HG03378 (cell line): Measurements from ENCODE around the gene HSPB8.

Experiments
- ATAC-seq: cut with Tn5 transposase; IDR thresholded peaks from one replicate; pipeline ENCODE4 v1.9.1; 2021; ENCODE audit warnings: mild to moderate bottlenecking, moderate library complexity; ENCODE audit not compliant: unreplicated experiment

The HSPB8 gene, protein sequence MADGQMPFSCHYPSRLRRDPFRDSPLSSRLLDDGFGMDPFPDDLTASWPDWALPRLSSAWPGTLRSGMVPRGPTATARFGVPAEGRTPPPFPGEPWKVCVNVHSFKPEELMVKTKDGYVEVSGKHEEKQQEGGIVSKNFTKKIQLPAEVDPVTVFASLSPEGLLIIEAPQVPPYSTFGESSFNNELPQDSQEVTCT

DNA sequence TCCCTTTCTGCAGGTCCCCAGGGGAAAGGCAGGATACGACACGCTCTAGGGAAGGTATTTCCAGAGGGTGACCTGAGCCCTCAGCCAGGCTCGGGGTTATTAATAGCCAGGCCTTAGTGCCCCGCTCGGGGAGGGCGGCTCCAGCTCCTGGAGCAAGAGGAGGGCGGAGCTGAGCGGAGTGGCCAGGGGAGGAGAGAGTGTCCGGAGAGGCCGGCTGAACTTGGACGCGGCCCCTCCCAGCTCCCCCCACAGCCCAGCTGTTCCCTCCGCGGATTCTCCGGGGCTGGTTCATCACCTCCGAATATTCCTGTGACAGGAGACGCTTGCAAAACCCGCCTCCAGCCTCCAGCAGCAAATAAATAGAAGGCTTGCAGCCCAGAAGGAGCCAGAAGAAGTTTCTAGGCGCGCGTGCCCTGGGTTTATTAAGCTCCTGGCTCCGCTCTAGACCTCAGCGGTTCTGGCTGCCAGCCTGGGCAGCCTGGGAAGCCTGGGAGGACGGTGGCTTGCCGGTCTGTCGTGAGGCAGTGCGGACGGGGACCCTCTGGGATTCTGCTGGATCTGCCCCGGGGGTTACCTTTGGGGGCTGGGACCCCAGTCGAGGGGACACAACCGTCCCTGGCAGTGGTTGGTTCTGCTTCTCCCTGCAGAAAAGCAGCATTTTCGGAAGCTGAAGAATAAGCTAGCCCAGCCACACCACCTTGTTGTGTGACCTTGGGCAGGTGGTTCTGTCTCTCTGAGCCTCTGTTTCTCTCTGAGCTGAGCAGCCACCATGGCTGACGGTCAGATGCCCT is at the start of gene HSPB8:
Gene HSPB8 (plus strand): TSS at position 388 of the 791 bp plus-strand sequence. CDS start 382 bp downstream, at position 770.
- no peak for ATAC-seq

DNA sequence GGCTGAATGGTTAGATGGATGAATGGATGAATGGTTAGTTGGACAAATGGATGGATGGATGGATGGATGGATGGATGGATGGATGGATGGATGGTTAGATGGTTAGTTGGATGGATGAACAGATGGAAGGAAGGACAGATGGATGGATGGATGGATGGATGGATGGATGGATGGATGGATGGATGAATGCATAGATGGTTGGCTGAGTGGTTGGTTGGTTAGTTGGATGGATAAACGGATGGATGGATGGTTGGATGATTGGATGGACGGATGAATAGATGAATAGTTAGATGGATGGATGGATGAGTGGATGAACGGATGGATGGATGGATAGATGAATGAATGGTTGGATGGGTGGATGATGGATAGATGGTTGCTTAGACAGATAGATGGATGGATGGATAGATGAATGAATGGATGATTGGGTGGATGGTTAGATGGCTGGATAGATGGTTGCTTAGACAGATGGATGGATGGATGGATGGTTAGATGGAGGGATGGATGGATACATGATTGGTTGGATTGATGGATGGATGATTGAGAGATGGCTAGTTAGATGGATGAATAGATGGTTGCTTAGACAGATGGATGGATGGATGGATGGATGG is 48.8 kb upstream of the HSPB8 start:
- no peak for ATAC-seq

DNA sequence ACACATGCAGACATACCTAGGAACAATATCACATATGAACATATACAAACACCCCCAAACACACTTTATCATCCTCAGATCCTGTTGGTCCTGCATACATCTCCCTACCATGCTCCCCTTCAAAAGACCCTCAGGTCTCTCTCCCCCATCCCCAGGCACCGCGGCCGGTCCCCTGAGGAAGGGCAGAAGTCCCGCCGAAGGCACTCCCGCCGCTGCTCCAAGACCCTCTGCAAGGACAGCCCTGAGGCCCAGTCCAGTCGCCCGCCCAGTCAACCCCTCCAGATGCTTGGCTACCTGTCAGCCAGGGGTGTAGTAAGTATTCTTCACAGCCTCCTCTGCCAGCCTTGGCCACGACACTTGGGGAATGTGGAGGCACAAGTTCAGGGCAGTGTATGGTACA is 48.2 kb upstream of the HSPB8 start:
- ATAC-seq, result no peak

DNA sequence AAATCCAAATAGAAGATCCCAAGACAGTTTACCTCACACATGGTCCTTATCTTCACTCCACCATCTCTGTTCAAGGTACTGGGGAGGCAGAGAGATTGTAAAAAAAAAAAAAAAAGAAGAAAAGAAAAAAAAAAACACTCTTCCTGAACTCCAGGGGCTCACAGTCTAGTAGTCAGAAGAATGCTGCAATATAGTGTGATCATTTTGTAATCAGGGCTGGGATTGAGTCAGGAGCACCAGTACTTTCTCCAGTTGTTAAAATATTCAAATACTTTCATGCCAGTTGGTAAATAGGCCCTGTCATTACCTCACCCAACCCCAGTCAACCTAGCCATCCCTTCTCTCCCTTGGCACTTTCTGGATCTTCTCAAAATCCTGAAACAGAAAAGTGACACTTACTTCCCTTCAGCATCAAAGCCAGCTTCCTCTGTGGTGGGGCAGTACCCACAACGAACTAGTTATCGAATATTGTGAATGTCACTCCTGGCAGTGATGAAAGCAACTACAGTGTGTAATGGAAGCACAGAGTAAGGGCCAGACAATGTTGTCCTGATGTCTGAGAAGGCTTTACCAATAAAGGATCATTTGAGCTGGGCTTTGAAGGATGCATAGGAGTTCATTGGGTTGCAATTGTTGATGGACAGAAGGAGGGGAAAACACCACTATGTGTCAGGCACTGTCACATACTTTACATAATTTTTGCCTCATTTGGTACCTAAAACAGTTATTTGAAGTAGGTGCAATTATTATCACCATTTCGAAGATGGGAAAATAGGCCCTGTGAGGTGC is 44.3 kb upstream of the HSPB8 start:
- ATAC-seq, result no peak

DNA sequence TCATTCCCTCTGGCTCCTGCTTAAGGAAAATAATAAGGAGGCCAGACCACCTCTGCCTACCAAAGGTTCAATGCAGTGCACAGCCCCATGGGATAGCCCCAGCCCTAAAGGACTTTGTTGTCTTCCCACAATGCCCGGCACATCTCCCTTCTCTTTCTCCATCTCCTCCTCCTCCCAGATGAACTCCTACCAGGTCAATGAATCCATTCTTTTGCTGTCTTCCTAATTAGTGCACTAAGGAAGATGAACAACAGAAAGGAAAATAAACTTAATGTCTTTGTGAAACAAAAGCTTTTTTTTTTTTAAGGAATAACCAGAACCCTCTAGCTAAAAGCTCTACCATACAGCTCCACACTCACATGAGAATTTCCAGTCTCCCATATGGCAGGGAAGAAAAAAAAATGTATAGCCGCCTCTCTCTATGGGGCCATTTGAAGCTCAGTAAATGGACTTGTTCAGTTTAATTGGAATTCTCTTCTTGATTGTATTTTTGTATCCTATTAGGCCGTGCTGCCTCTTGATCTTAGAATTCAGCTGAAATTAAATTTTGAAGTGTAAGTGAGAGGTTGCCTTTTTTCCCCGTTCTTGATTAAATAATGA is 41.8 kb upstream of the HSPB8 start:
- no peak for ATAC-seq

DNA sequence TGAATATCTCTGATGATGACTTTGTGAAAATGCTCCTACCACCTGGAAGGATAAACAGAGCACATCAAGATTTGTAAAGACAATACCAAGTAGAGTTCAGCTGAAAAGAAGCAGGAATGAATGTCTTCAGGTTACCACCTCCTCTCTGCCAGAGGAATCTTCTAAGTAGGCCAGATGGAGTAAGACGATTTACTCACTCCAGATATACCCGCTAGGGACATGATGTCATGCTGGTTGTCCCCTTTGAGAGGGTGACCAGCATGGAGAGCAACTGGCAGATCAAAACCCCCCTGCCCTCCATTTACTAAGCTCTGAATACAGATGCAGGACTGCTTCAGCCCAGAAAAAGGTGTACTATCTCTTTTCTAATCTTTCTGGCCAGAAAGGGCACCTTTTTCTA is 39.3 kb upstream of the HSPB8 start:
- no peak for ATAC-seq

DNA sequence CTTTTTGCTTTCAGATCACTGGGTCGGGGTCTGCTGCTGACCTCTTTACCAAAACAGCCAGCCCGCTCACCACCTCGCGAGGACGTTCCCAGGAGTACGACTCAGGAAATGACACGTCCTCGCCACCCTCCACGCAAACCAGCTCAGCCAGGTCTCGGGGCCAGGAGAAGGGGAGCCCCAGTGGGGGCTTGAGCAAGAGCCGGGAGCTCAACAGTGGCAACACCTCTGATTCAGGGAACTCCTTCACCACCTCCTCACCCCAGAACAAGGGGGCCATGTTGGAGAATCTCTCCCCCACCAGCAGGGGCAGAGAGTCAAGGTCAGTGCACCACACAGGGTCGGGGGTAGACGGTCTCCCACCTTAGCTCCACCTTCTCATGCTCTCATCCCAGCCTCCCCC is 33.4 kb upstream of the HSPB8 start:
- no peak for ATAC-seq

DNA sequence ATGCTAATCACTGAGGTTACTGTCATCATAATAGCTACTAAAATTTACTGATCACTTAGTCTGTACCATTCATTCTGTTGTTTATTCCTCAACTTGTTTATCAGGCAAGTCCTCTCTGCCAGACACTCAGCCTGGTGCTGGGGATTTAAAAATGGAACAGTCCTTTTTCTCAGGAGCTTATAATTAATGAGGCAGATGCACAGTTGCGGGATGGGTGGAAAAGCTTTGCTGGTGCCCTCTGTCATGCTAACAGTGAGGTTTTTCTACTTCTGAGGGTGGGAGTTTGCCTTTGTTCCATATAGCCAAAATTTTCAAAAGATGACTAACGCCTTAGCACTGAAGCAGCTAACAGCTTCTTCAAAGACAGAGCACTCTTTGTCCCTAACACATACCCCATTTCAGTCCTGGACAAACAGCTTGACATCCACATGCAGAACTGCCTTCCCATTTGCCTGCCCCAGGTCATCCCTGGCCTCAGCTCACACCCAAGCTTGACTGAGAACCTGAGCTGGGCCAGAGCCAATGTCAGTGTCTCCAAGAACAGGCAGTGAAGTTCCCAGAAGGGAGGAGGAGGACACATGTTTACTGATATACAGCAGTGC is 30.8 kb upstream of the HSPB8 start:
- ATAC-seq, result no peak

DNA sequence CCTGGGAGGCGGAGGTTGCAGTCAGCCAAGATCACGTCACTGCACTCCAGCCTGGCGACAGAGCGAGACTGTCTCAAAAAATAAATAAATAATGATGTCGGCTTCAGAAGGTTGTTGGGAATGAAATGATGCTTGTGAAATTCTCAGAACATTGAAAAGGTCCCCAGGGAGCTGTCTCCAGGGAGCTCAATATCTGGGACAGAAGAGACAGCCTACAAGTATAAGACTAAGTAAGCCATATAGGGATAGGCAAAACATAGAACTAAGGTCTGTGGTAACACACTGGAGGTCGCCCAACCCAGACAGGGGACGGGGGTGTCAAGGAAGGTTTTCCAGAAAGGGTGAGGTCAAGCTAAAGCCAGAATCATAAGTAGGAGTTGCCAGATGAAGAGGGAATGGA is 29.5 kb upstream of the HSPB8 start:
- ATAC-seq, result no peak

DNA sequence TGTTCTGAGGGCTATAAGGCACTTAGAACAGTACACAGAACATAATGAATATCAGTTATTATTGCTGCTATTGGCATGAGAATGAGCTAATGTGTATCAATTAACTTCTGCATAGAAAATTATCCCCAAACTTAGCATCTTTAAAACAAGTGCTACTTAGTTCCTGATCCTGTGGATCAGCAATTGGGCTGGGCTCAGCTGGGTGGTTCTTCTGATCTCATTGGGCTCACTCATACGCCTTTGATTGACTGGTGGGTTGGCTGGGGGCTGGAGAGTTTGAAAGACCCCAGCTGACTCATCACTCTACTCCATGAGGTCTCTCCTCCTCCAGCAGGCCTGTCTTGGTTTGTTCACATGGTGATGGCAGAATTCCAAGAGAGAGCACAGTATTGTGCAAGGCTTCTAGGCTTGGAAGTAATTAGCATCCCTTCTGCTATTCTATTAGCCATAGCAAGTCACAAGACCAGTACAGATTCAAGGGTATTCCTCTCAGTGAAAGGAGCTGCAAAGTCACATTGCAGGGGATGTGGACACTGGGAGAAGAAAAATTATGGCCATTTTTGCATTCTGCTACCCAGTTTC is 27.2 kb upstream of the HSPB8 start:
- ATAC-seq, result no peak

DNA sequence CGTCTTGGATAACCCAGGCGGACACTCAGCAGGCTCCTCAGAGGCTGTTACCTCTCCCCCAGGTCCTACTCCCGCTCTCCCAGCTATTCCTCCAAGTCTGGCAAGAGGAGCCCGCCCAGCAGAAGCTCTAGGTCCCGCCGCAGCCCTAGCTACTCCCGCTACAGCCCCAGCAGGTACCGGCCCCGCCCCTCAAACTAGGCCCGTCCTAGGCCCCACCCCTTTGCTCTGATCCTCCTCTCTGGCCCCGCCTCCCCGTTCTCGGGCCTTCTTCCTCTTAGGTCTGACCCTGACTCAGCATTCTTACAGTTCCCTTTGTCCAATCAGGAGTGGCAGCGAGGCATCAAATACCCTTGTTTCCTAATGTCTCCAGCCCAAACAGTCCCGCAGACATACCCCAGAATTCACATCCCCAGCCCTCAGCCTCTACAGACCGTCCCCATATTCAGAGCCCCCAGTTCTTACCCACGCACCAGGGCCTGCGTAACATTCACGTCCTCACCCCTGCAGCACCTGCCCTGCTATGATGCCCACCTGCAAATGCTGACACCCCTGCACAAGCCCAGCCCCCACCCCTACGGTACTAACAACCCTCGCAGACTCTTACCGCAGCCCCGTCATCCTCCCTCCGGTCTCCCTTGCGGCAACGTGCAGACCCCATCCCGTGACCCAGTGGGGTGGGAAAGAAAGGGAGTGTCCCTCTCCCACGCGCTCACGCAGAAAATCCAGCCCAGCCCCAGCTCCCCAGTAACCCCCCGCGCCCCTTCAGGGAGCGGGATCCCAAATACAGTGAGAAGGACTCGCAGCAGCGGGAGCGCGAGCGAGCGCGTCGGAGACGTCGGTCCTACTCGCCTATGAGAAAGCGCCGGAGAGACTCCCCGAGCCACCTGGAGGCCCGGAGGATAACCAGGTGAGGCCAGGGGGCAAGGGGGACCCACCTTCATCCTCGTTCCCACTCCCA is 25.0 kb upstream of the HSPB8 start:
- ATAC-seq, result no peak

DNA sequence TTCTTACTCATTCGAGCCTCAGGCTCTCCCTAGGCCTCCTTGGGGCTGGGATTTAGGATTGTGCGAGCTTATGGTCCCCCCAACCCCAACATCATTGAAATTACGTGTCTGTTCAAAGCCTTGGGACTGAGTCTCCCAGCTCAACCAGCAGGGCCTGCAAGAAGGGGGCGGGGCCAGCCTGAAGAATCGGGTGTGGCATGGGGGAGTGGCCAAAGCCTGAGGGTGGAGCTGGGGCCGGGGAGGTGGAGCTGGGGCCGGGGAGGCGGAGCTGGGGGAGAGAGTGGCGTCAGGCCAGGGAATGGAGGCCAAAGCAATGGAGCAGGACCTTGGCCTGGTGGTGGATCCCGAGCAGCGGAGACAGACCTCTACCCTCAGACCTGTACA is 24.3 kb upstream of the HSPB8 start:
- no peak for ATAC-seq

DNA sequence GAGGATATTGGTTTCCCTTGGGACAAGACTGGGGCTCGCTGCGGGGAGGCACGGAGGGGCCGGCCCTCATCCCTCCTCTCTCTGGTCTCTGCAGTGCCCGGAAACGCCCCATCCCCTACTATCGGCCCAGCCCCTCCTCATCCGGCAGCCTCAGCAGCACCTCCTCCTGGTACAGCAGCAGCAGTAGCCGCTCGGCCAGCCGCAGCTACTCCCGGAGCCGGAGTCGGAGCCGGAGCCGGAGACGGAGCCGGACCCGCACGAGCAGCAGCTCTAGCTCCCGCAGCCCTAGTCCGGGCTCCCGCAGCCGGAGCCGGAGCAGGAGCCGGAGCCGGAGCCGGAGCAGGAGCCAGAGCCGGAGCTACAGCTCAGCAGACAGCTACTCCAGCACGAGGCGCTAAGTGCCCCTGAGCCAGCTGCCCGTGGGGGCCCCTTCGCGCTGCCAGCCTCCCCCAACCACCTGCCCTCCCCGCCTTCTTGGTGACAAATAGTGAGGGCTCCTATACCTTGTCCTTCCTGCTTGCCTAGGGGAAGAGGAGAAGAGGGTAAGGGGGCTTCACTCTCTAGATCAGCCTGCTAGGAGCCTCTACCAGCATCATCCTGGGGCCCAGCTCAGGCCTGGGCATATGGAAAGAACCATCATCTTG is 22.2 kb upstream of the HSPB8 start:
- ATAC-seq, result no peak

DNA sequence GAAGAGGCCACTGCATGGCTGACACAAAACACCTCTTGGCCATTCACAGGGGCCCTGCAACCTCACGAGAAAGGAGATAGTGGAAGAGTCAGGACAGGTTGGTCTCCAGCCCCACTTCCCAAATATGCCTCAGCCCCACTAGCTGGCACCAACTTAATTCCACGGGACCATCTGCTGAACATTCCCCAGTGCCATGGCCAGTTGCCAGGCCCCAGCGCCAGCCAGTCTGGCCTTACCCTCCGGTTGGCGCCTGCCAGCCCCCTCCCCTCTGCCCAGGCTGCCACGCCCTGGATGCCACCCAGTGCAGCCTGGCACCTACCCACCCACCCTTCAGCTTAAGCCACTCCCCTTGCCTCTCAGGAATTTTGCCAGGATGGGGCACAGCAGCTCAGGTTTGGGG is 21.2 kb upstream of the HSPB8 start:
- ATAC-seq, result no peak

DNA sequence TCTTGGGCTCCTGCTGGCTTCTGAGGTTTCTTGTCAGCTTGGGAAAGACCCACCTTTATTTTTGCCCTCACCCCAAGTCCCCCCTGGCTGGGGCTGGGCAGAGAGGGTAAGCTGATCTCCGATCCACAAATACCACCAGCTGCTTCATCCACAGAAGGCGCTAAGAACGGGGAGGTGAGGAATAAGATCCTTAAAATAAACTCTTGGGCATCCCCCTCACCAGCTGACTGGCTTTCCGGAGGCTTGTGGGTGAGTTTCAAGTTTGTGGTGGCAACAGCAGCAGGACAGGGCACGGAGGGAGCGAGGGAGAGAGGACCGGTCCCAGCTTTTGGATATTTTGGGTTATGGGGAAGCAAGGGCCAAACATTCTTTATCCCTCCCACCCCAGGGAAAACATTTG is 20.8 kb upstream of the HSPB8 start:
- ATAC-seq, result no peak

DNA sequence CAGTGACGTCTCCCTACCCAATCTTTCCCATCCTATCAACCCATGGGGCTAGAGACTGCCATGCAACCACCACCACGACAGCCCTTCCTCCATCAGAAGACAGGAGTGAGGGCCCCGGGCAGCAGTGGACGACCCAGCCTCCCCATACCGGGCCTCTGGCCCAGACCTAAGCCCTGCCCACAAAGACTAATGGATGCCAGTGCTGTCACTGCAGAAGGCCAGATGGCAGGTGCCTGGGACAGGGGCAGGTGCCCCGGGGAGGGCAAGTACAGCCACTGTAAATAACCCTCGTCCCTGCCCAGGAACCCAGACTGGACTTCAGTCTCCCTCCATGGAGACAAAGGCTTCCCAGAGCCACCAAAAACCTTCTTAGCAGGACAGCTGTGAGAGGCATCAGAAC is 20.3 kb upstream of the HSPB8 start:
- ATAC-seq, result no peak

DNA sequence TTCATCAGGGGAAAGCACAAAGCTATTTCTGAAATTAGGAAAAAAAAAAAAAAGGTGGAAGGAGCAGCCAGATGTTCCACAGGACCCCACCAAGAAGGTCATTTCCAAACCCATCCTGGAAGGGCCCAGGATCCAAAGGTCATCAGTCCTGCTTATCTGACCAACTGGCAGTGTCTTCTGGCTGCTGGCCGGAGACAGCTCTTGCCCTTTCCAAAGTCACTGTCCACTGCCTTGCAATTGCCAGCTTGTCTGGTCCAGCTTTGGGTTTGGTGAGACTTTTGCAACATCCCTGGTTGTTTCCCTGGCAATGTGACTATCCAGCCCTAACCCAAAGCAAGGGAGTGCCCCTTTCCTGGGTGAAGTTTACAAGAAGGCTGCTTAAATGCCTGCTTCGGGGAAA is 18.9 kb upstream of the HSPB8 start:
- no peak for ATAC-seq

DNA sequence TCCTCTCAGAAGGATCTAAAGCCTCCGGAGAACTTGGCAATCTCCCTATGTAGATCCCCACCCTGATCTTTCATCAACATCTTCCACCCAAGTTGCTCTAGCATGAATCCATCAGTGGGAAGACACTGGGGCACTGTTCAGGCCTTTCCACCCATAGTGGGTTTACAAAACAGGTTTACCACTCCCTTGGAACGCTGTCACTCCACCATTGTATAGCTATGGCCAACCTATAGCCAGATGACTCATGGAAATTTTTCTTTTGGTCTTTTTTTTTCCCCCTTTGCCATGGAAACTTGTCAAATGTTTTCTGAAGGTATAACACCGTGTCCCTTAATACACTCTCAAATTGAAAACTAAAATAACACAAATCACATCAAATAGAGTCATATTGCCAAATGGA is 10.8 kb upstream of the HSPB8 start:
- ATAC-seq, result no peak

DNA sequence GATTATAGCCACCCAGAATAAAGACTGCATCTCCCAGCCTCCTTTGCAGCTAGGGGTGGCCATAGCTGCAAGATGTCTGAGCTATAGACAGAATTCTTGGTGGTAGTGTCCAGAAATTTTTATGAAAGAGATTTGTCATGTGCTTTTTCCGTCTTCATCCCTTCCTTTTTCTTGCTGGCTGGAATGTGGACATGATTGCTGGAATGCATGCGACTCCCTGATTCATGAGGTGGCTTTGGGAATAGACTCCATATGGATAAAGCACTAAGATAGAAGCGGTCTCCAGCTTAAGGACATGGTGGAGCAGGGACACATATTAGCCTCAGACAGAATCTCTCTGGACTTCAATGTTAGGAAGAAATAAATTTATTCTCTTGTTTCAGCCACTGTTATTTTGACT is 10.0 kb upstream of the HSPB8 start:
- ATAC-seq, result no peak
